Endothelial cell of umbilical vein (primary cell): ENCODE results near the gene PKD2L1. TPM values are rescaled to one million over a fixed set of nuclear protein-coding genes. Genes with fewer than 3 reads are reported as not detected.
A peak's percentile ranks its signal among the peaks of the same experiment; 100 is the strongest.

Experiments
- BruUV-seq: library from RNA; stranded (reverse); fragments of 400-500 nt; replicated peaks from 2 replicates; lab custom pipeline; 2021; lab: Mats Ljungman, UMichigan
- CTCF ChIA-PET: fragments of 300-600, 350-600 bp; sonication (Branson Sonifier 250); formaldehyde crosslinking; loops from one replicate; lab custom pipeline; 2021; ENCODE audit warnings: antibody characterized with exemption, inconsistent platforms; lab: Charles Lee
- POLR2A ChIA-PET: fragments of 300-600, 350-600 bp; sonication (Branson Sonifier 250); formaldehyde crosslinking; loops from one replicate; lab custom pipeline; 2021; ENCODE audit warnings: antibody characterized with exemption, inconsistent platforms; lab: Charles Lee
- DNase-seq: peaks from one replicate; pipeline ENCODE4 v3.0.0-alpha.2; 2011; ENCODE audit warnings: low read depth, low spot score
- FAIRE-seq: peaks from 2 replicates; lab custom pipeline; 2011; peaks lifted over from hg19 to GRCh38; lab: Jason Lieb, UNC
- H2AFZ ChIP-seq: 2 replicates; pipeline ENCODE4 v1.6.0; 2012; ENCODE audit warnings: low read depth, low read length, control low read depth, inconsistent platforms
- H3K27ac ChIP-seq: 2 replicates; pipeline ENCODE4 v1.5.1; 2011; ENCODE audit warnings: low read depth, mild to moderate bottlenecking, control low read depth, low read length, moderate library complexity; ENCODE audit not compliant: insufficient read depth
- H3K27me3 ChIP-seq, 2 experiments: 2 replicates each; pipeline versions ENCODE4 v1.6.0 to v1.6.1; 2011; ENCODE audit warnings: low read length in 2 of 2, mixed read lengths in 1 of 2; ENCODE audit not compliant: control insufficient read depth in 2 of 2, insufficient read depth in 2 of 2
- H3K36me3 ChIP-seq, 2 experiments: 2 replicates in 1 of 2; 3 replicates in 1 of 2; pipeline ENCODE4 v1.5.1; 2011; ENCODE audit warnings: low read length in 2 of 2, mild to moderate bottlenecking in 1 of 2, moderate library complexity in 1 of 2; ENCODE audit not compliant: control insufficient read depth in 2 of 2, insufficient read depth in 2 of 2; ENCODE audit errors: extremely low read depth in 1 of 2
- H3K4me1 ChIP-seq: 3 replicates; pipeline ENCODE4 v1.5.1; 2011; ENCODE audit warnings: mild to moderate bottlenecking, low read length; ENCODE audit not compliant: control insufficient read depth, insufficient read depth; ENCODE audit errors: extremely low read depth
- H3K4me2 ChIP-seq: 2 replicates; pipeline ENCODE4 v1.6.1; 2011; ENCODE audit warnings: low read length, control low read depth, mixed read lengths; ENCODE audit not compliant: insufficient read depth
- H3K4me3 ChIP-seq, 3 experiments: fragments of 200-600 bp in 1 of 3; sonication (generic), shearing (Covaris generic) in 1 of 3; replicated peaks in 1 of 3; 2 replicates each; pipeline ENCODE4 v1.5.1; 2011 to 2016; ENCODE audit warnings: control low read depth in 3 of 3, low read length in 3 of 3, mild to moderate bottlenecking in 2 of 3, inconsistent platforms in 1 of 3, low read depth in 1 of 3, moderate library complexity in 1 of 3; ENCODE audit not compliant: insufficient read depth in 1 of 3
- H3K79me2 ChIP-seq: 2 replicates; pipeline ENCODE4 v1.6.0; 2012; ENCODE audit warnings: low read length, inconsistent platforms; ENCODE audit not compliant: control insufficient read depth, insufficient read depth
- H3K9ac ChIP-seq: replicated peaks from 2 replicates; pipeline ENCODE3; 2011; ENCODE audit warnings: low read length, control low read depth; ENCODE audit not compliant: insufficient read depth; ENCODE audit errors: extremely low read depth
- H3K9me1 ChIP-seq: replicated peaks from 3 replicates; pipeline ENCODE4 v1.6.0; 2011; ENCODE audit warnings: mild to moderate bottlenecking, low read length; ENCODE audit not compliant: control insufficient read depth, insufficient read depth; ENCODE audit errors: extremely low read depth
- H3K9me3 ChIP-seq: replicated peaks from 2 replicates; pipeline ENCODE4 v1.5.1; 2012; ENCODE audit warnings: low read length, inconsistent platforms; ENCODE audit not compliant: control insufficient read depth, insufficient read depth
- H4K20me1 ChIP-seq: replicated peaks from 2 replicates; pipeline ENCODE3; 2011; ENCODE audit warnings: mild to moderate bottlenecking, low read length; ENCODE audit not compliant: control insufficient read depth, insufficient read depth; ENCODE audit errors: extremely low read depth
- FOS ChIP-seq: IDR thresholded peaks from 2 replicates; pipeline ENCODE4 v1.6.1; 2011; ENCODE audit warnings: mild to moderate bottlenecking, low read length, moderate library complexity, borderline replicate concordance; ENCODE audit not compliant: insufficient read depth
- GATA2 ChIP-seq: IDR thresholded peaks from 2 replicates; pipeline ENCODE4 v1.7.0; 2011; ENCODE audit warnings: low read depth, mild to moderate bottlenecking, moderate library complexity, mixed read lengths, low read length; ENCODE audit not compliant: insufficient read length, insufficient read depth
- MYC ChIP-seq: IDR thresholded peaks from one replicate; pipeline ENCODE4 v1.6.1; 2011; ENCODE audit warnings: mild to moderate bottlenecking, low read depth, low read length
- dilution Hi-C: fragments of 300-500 bp; cut with MboI; formaldehyde crosslinking; loops from one replicate; pipeline ENCODE4 v1.15.0; 2019; ENCODE audit warnings: low sequenced_read_pairs; ENCODE audit not compliant: extremely low pct_ligation_motif_present
- intact Hi-C: fragments of 100-400 bp; cut with micrococcal nuclease; formaldehyde crosslinking; loops from one replicate; pipeline ENCODE4 v1.10.0; 2022
- polyA plus RNA-seq, 4 experiments: library from polyadenylated mRNA; depleted of rRNA in 3 of 4; stranded (reverse) in 3 of 4; unstranded in 1 of 4; fragments of >200 nt; gene quantifications; 2 replicates each; pipeline versions ENCODE4 v1.2.1 to v1.2.3, GENCODE V29; 2011 to 2012; ENCODE audit warnings: missing spikeins in 1 of 4
- total RNA-seq: library from RNA; stranded (reverse); gene quantifications from 2 replicates; pipeline ENCODE4 v1.2.3, GENCODE V29; 2021
- TF ChIP-seq, protein P1 (sequence below): IDR thresholded peaks from 2 replicates; pipeline ENCODE4 v1.6.1; 2011; ENCODE audit not compliant: insufficient read depth, insufficient read length

Gene PKD2L1
- total and polyA plus RNA-seq, 2 donors (not counting 3 experiments of a cell fraction or from before 2014, with no cell fraction given), result not detected

DNA sequence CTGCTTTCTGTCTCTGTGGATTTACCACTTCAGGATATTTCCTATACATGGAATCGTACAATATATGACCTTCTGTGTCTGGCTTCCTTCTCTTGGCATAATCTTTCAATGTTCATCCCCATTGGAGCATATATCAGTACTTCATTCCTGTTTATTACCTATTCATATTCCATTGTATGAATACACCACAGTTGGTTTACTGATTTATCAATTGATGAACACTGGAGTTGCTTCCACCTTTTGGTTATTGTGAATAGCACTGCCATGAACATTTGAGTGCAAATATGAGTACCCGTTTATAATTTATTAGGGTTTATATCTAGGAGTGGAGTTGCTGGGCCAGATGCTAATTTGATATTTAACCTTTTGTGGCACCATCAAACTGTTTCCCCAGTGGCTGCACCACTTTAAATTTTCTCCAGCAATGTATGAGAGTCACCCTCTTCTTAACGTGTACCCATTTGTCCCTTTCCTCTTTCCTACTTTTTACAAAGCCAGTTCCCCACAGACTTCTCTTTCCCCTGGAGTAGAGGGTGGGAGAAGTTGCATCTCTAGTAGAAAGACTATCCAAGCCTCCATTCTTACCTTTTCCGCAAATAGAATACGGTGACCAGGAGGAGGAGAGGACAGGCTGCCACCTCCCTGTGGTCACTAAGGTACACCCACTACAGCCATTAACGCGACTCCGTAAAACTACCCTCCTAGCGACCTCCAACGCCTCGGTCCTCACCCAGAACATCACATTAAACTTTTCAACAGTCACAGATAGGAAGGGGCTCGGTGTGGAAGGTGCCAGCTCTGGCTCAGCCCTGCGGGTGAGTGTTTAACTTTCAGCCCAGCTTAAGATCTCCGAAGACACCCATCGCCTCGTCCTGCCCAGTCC is 42.6 kb upstream of the PKD2L1 start:
- no peak for FAIRE-seq
- no peaks in the 10 kb centered on the region for H3K9me3 ChIP-seq
- no peaks in the 10 kb centered on the region for H4K20me1 ChIP-seq
- H3K4me1 ChIP-seq, result peaks cover 48% of the 10 kb centered on the region
- H3K27me3 ChIP-seq, result no peaks in the 10 kb centered on the region
- no peaks in the 10 kb centered on the region for H3K36me3 ChIP-seq
- no peak for TF ChIP-seq MYC
- no peak for TF ChIP-seq FOS
- no peak for TF ChIP-seq GATA2
- TF ChIP-seq, protein P1, sequence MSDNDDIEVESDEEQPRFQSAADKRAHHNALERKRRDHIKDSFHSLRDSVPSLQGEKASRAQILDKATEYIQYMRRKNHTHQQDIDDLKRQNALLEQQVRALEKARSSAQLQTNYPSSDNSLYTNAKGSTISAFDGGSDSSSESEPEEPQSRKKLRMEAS, result no peak
- DNase-seq, result no peak
- intact Hi-C loops (loop anchor here (1.0 to 5.0 kb wide), 5 partner anchors 7 to 540 kb away; partner anchors contain the start of genes ERLIN1, SCD and SLF2), dilution Hi-C loops (no loop called here)
- H3K9ac ChIP-seq, result peak overlapping the region; percentile 98
- peak overlapping the region; percentile 64 for H2AFZ ChIP-seq
- ChIA-PET POLR2A (interaction anchor here (0.7 to 1.8 kb wide), 6 partner anchors 24 to 991 kb away, joined by 3 to 20 read pairs (median 4); partner anchors contain the start of gene SCD), CTCF (interaction anchor here (0.7 to 3.4 kb wide), 12 partner anchors 8 to 163 kb away, joined by 3 to 20 read pairs (median 8); partner anchors contain the start of genes HIF1AN and SCD)
- BruUV-seq, result no TSS peak
- H3K4me3 ChIP-seq, result peak overlapping the region in 2 of 3 experiments; percentile 24 to 55
- H3K4me2 ChIP-seq, result peak overlapping the region; percentile 83
- H3K27ac ChIP-seq, result peak overlapping the region; percentile 98
- H3K79me2 ChIP-seq, result peaks cover 7% of the 10 kb centered on the region
- no peaks in the 10 kb centered on the region for H3K9me1 ChIP-seq
